Fibroblast of lung (primary cell): ENCODE measurements around the gene DOK5. TPM values are rescaled to one million over a fixed set of nuclear protein-coding genes. Genes with fewer than 3 reads are reported as not detected.

Experiments
- DNase-seq, 2 donors: peaks; one replicate each; pipeline versions ENCODE4 v3.0.0 to v3.0.0-alpha.2; 2010; ENCODE audit warnings: low read depth in 2 of 2
- H2AFZ ChIP-seq: 2 replicates; pipeline ENCODE4 v1.5.1; 2012; ENCODE audit warnings: low read length, control low read depth, inconsistent platforms
- H3K27ac ChIP-seq: 2 replicates; pipeline ENCODE4 v1.5.1; 2011; ENCODE audit warnings: low read length, control low read depth; ENCODE audit not compliant: insufficient read depth
- H3K27me3 ChIP-seq: 2 replicates; pipeline ENCODE4 v1.5.1; 2011; ENCODE audit warnings: mild to moderate bottlenecking, low read length; ENCODE audit not compliant: control insufficient read depth, insufficient read depth
- H3K36me3 ChIP-seq: 2 replicates; pipeline ENCODE4 v1.5.1; 2011; ENCODE audit warnings: low read length; ENCODE audit not compliant: control insufficient read depth, insufficient read depth
- H3K4me1 ChIP-seq: 2 replicates; pipeline ENCODE4 v1.5.1; 2011; ENCODE audit warnings: low read length; ENCODE audit not compliant: control insufficient read depth, insufficient read depth; ENCODE audit errors: extremely low read depth
- H3K4me2 ChIP-seq: 2 replicates; pipeline ENCODE4 v1.5.1; 2011; ENCODE audit warnings: low read length, control low read depth; ENCODE audit not compliant: insufficient read depth; ENCODE audit errors: extremely low read depth
- H3K4me3 ChIP-seq, 4 experiments: fragments of 200-600 bp in 1 of 4; sonication (generic) in 1 of 4; replicated peaks in 1 of 4; 2 replicates each; pipeline ENCODE4 v1.5.1; 2011 to 2016; ENCODE audit warnings: low read length in 4 of 4, low read depth in 3 of 4, mild to moderate bottlenecking in 3 of 4, control low read depth in 2 of 4, inconsistent platforms in 1 of 4, mixed read lengths in 1 of 4; ENCODE audit not compliant: insufficient read depth in 1 of 4; ENCODE audit errors: control extremely low read depth in 1 of 4
- H3K79me2 ChIP-seq: 2 replicates; pipeline ENCODE4 v1.5.1; 2012; ENCODE audit warnings: mild to moderate bottlenecking, low read length, inconsistent platforms; ENCODE audit not compliant: control insufficient read depth, insufficient read depth
- H3K9ac ChIP-seq: 2 replicates; pipeline ENCODE4 v1.5.1; 2011; ENCODE audit warnings: mild to moderate bottlenecking, low read length, control low read depth; ENCODE audit not compliant: insufficient read depth
- H3K9me3 ChIP-seq: 2 replicates; pipeline ENCODE4 v1.5.1; 2012; ENCODE audit warnings: low read depth, low read length; ENCODE audit not compliant: control insufficient read depth, insufficient read depth
- H4K20me1 ChIP-seq: 2 replicates; pipeline ENCODE4 v1.5.1; 2011; ENCODE audit warnings: low read length; ENCODE audit not compliant: control insufficient read depth, insufficient read depth; ENCODE audit errors: extremely low read depth
- CTCF ChIP-seq, 2 donors: IDR thresholded peaks in 1 of 2; conservative IDR thresholded peaks in 1 of 2; 1 replicate in 1 of 2; 2 replicates in 1 of 2; pipeline ENCODE4 v1.5.1; 2011 to 2012; ENCODE audit warnings: low read length in 2 of 2, control low read depth in 1 of 2, inconsistent platforms in 1 of 2, low read depth in 1 of 2, mild to moderate bottlenecking in 1 of 2
- EZH2 ChIP-seq: IDR thresholded peaks from 2 replicates; pipeline ENCODE4 v1.5.1; 2012; ENCODE audit warnings: low read length, control low read depth, mild to moderate bottlenecking; ENCODE audit errors: missing control alignments
- polyA plus RNA-seq, 2 donors: library from polyadenylated mRNA; depleted of rRNA in 1 of 2; stranded (reverse) in 1 of 2; unstranded in 1 of 2; fragments of >200 nt; gene quantifications; 2 replicates each; pipeline ENCODE4 v1.2.1, GENCODE V29; 2011 to 2012; ENCODE audit warnings: missing spikeins in 1 of 2
- total RNA-seq: library from RNA; depleted of rRNA; stranded (reverse); fragments of >200 nt; gene quantifications from 2 replicates; pipeline ENCODE4 v1.2.1, GENCODE V29; 2014

DOK5 gene
- total and polyA plus RNA-seq, 2 donors (not counting 1 experiment from before 2014, with no cell fraction given): 13.5 to 19.2 TPM

GRCh38 chr20:54657268-54657826 lies 182.0 kb downstream of the DOK5 start:
- Histone ChIP-seq H3K9me3 (no peaks in the 10 kb centered on the region), H3K9ac (no peak overlapping the region), H3K4me2 (no peak overlapping the region), H3K27me3 (no peaks in the 10 kb centered on the region), H3K4me1 (no peaks in the 10 kb centered on the region), H3K79me2 (no peaks in the 10 kb centered on the region), H3K36me3 (no peaks in the 10 kb centered on the region), H3K4me3 (no peak overlapping the region), H3K27ac (no peak overlapping the region), H2AFZ (no peak overlapping the region), H4K20me1 (no peaks in the 10 kb centered on the region)
- DNase-seq: peak in 1 of 2 donors; percentile 69
- peak in 1 of 2 donors; percentile 19 for TF ChIP-seq CTCF (conservative IDR thresholded peaks at IDR 0.05 in 1 of 2, IDR thresholded peaks at IDR 0.05 in 1 of 2; ENCODE audit: low read depth in 1 of 2, low read length in 2 of 2)
- no peak for TF ChIP-seq EZH2

DNA sequence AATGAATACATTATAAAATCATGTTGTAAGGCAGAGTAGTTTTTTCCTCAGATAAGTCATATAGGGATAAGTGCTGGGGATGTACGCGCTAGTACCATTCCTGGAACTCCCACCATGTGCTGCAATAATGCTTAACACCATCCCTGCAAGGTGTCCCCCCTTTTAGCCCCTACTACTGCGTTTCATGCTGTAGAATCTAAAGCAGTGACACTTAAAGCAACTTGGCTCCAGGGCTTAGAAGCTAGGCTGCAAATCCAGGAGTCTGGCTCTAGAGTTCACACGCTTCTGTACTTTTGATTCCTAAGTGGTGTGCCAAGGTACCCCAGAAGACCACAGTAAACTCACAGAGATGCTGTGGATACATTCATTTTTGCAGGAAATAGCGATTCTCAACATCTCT lies 183.1 kb downstream of the DOK5 start:
- Histone ChIP-seq H3K4me1 (no peaks in the 10 kb centered on the region), H4K20me1 (no peaks in the 10 kb centered on the region), H3K36me3 (no peaks in the 10 kb centered on the region), H2AFZ (no peak overlapping the region), H3K9ac (no peak overlapping the region), H3K79me2 (no peaks in the 10 kb centered on the region), H3K9me3 (no peaks in the 10 kb centered on the region), H3K27me3 (no peaks in the 10 kb centered on the region), H3K4me2 (no peak overlapping the region), H3K27ac (no peak overlapping the region), H3K4me3 (no peak overlapping the region)
- no peak for TF ChIP-seq CTCF (conservative IDR thresholded peaks at IDR 0.05 in 1 of 2, IDR thresholded peaks at IDR 0.05 in 1 of 2; ENCODE audit: low read depth in 1 of 2, low read length in 2 of 2)
- TF ChIP-seq EZH2: no peak
- no peak for DNase-seq

DNA sequence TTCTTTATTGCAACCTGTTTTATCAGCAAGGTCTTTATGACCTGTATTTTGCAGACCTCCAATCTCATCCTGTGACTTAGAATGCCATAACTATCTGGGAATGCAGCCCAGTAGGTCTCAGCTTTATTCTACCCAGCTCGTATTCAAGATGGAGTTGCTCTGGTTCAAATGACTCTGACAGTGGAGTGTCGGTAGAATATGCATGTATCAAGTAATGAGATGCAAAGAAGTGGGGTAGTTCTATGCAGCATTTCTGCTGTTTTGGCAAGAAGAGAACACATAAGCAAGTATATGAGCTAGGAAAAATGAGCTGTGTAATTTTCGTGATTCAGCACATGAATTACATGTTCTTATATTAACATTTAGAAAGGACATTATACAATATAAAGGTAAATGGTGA lies 185.9 kb downstream of the DOK5 start:
- Histone ChIP-seq H4K20me1 (no peaks in the 10 kb centered on the region), H2AFZ (no peak overlapping the region), H3K27ac (no peak overlapping the region), H3K79me2 (no peaks in the 10 kb centered on the region), H3K9me3 (no peaks in the 10 kb centered on the region), H3K4me3 (no peak overlapping the region), H3K4me2 (no peak overlapping the region), H3K4me1 (no peaks in the 10 kb centered on the region), H3K27me3 (no peaks in the 10 kb centered on the region), H3K36me3 (no peaks in the 10 kb centered on the region), H3K9ac (no peak overlapping the region)
- DNase-seq: no peak
- no peak for TF ChIP-seq EZH2
- TF ChIP-seq CTCF (conservative IDR thresholded peaks at IDR 0.05 in 1 of 2, IDR thresholded peaks at IDR 0.05 in 1 of 2; ENCODE audit: low read depth in 1 of 2, low read length in 2 of 2): no peak
